ENCODE results near the gene GLDC.

GLDC gene

DNA sequence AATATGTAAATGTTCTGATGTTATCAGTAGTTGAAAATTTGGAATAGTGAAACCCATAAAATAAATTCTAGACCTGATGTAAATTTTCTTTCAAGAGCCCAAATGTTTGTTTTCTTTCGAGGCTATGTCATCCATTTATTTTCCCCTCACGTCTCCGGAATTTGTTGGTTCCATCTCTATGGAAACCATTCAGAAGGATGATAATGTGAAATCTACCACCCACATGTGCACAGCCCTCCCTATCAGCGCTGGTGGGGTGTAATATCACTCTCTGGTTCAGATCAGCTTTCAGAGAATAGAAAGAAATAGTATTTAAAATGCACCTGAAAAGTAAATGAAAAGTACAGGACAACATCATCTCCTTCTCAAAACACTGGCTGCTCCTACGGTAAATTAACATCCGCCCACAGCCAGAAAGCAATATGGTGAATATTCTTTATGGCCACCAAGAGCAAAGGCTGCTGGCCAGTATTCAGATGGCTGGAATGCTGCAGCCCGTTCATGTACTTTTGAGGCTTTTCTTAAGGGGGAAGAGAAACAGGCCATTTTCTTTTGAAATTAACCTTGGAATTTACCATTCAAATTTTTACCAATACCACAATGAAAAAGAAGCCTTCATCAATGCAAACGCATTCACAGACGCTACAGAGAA, 28.5 kb downstream of the GLDC start:
- Histone ChIP-seq H3K4me3 (ENCODE audit: low read length) (no peak overlapping the region), H3K27ac (ENCODE audit: low read length) (no peak overlapping the region), H3K4me1 (ENCODE audit: insufficient read depth, low read length) (peaks cover 4% of the 10 kb centered on the region; the same call in 1 of the 2 replicates), H3K9me3 (ENCODE audit: insufficient read depth, low read depth, low read length) (no peaks in the 10 kb centered on the region), H3K27me3 (ENCODE audit: insufficient read depth, low read length) (no peaks in the 10 kb centered on the region), H3K9ac (ENCODE audit: low read depth, low read length) (no peak overlapping the region), H3K36me3 (ENCODE audit: insufficient read depth, low read depth, low read length) (peaks cover 35% of the 10 kb centered on the region)

DNA sequence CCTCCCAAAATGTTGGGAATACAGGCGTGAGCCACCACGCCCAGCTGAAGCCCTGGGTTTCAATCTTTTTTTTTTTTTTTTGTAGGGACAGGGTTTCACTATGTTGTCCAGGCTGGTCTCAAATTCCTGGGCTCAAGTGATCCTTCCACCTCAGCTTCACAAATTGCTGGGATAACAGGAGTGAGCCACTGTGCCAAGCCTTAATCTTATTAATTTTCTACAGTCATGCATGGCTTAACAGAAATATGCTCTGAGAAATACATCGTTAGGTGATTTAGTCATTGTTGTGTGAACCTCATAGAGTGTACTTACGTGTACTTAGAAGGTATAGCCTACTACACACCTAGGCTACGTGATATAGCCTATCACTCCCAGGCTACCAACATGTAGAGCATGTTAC, 31.0 kb downstream of the GLDC start:
- H3K27me3 ChIP-seq (ENCODE audit: insufficient read depth, low read length): no peaks in the 10 kb centered on the region
- no peak overlapping the region for H3K27ac ChIP-seq (ENCODE audit: low read length)
- peaks cover 45% of the 10 kb centered on the region for H3K36me3 ChIP-seq (ENCODE audit: insufficient read depth, low read depth, low read length)
- no peaks in the 10 kb centered on the region for H3K9me3 ChIP-seq (ENCODE audit: insufficient read depth, low read depth, low read length)
- no peak overlapping the region for H3K4me3 ChIP-seq (ENCODE audit: low read length)
- peaks cover 4% of the 10 kb centered on the region; the same call in 1 of the 2 replicates for H3K4me1 ChIP-seq (ENCODE audit: insufficient read depth, low read length)
- no peak overlapping the region for H3K9ac ChIP-seq (ENCODE audit: low read depth, low read length)

DNA sequence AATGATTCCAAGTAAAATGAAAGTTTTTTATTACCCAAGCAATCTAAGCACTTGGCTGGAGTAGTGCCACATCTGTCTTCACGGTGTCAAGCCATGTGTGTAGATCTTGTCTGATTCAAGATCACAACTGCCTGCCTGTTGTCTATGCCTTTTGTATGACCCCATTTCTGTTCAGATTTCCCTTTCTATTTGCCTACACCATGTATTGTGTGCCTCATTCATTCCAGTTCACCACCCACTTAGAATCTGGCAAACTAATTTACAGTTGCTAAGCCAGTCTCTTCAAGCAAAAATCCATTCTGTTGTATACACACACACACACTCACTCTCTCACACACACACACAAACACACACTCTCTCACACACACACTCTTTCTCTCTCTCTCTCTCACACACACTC, 33.7 kb downstream of the GLDC start:
- Histone ChIP-seq H3K9ac (ENCODE audit: low read depth, low read length) (no peak overlapping the region), H3K27me3 (ENCODE audit: insufficient read depth, low read length) (no peaks in the 10 kb centered on the region), H3K27ac (ENCODE audit: low read length) (no peak overlapping the region), H3K9me3 (ENCODE audit: insufficient read depth, low read depth, low read length) (no peaks in the 10 kb centered on the region), H3K4me3 (ENCODE audit: low read length) (no peak overlapping the region), H3K4me1 (ENCODE audit: insufficient read depth, low read length) (no peaks in the 10 kb centered on the region; the same call in 1 of the 2 replicates), H3K36me3 (ENCODE audit: insufficient read depth, low read depth, low read length) (peaks cover 37% of the 10 kb centered on the region)

DNA sequence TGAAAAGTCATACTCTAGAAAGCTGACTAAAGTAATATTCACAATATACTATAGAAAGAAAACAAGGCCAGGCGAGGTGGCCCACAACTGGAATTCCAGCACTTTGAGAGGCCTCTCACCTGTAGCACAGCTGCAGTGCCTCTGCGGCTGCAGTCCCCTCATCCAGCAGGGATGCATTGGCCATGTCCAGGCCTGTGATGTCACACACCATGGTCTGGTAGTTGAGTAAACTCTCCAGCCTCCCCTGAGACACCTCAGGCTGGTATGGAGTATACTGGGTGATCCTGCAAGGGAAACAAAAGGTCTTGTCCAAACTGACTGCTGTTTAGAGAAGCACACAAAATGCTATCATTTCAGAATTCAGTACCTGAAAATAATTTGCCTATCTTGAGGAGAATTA, 35.5 kb downstream of the GLDC start:
- H3K9me3 ChIP-seq (ENCODE audit: insufficient read depth, low read depth, low read length): no peaks in the 10 kb centered on the region
- H3K4me1 ChIP-seq (ENCODE audit: insufficient read depth, low read length): no peaks in the 10 kb centered on the region
- H3K36me3 ChIP-seq (ENCODE audit: insufficient read depth, low read depth, low read length): peaks cover 45% of the 10 kb centered on the region
- no peaks in the 10 kb centered on the region for H3K27me3 ChIP-seq (ENCODE audit: insufficient read depth, low read length)
- H3K9ac ChIP-seq (ENCODE audit: low read depth, low read length): no peak overlapping the region
- no peak overlapping the region for H3K4me3 ChIP-seq (ENCODE audit: low read length)
- no peak overlapping the region for H3K27ac ChIP-seq (ENCODE audit: low read length)

DNA sequence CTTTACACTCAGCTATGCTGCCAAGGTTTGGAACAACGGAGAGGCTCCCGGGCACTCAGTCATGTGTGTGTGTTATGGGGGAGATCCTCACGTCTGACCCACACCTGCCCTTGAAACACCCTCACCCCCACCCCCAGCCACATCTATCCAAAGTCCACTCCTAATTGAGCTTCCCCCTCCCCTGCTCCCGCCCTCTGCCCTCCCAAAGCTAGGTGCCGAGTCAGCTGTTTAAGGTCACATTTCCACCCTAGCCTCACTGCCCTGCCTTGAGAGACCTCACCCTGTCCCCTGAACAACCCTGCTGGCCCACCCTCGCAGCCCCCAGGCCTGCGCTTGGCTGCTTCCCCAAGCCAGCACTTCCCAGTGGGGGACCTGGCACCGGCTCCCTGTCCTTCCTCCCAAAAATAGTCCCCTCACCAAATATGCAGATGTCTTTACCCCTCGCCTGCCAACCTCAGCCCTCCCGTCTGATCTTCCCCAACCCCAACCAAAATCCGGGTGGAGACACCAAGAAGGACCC, 36.0 kb downstream of the GLDC start:
- no peaks in the 10 kb centered on the region for H3K4me1 ChIP-seq (ENCODE audit: insufficient read depth, low read length)
- no peak overlapping the region for H3K4me3 ChIP-seq (ENCODE audit: low read length)
- no peaks in the 10 kb centered on the region for H3K9me3 ChIP-seq (ENCODE audit: insufficient read depth, low read depth, low read length)
- no peak overlapping the region for H3K27ac ChIP-seq (ENCODE audit: low read length)
- H3K36me3 ChIP-seq (ENCODE audit: insufficient read depth, low read depth, low read length): peaks cover 45% of the 10 kb centered on the region
- H3K27me3 ChIP-seq (ENCODE audit: insufficient read depth, low read length): no peaks in the 10 kb centered on the region
- H3K9ac ChIP-seq (ENCODE audit: low read depth, low read length): no peak overlapping the region

DNA sequence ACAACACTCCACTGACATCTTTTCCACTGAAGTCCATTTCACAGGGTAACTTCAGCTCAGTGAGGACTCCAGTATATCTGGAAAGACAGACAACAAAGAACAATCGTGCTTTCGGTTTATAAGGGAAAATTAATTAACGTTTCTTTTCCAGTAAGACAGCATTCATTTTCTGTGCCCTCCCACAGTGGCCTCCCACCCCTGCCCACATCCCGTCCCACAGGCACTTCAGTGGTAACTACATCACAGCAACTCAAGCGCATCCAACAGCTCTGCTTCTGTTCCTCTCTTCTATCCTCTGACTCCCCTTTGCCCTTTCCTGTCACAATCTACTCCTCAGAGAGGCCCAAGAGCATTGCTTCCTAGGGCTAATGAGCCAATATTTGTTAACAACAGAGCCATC, 40.3 kb downstream of the GLDC start:
- H3K9ac ChIP-seq (ENCODE audit: low read depth, low read length): no peak overlapping the region
- H3K36me3 ChIP-seq (ENCODE audit: insufficient read depth, low read depth, low read length): peaks cover 59% of the 10 kb centered on the region
- H3K27ac ChIP-seq (ENCODE audit: low read length): no peak overlapping the region
- no peaks in the 10 kb centered on the region for H3K9me3 ChIP-seq (ENCODE audit: insufficient read depth, low read depth, low read length)
- no peaks in the 10 kb centered on the region for H3K27me3 ChIP-seq (ENCODE audit: insufficient read depth, low read length)
- H3K4me1 ChIP-seq (ENCODE audit: insufficient read depth, low read length): no peaks in the 10 kb centered on the region
- no peak overlapping the region for H3K4me3 ChIP-seq (ENCODE audit: low read length)

DNA sequence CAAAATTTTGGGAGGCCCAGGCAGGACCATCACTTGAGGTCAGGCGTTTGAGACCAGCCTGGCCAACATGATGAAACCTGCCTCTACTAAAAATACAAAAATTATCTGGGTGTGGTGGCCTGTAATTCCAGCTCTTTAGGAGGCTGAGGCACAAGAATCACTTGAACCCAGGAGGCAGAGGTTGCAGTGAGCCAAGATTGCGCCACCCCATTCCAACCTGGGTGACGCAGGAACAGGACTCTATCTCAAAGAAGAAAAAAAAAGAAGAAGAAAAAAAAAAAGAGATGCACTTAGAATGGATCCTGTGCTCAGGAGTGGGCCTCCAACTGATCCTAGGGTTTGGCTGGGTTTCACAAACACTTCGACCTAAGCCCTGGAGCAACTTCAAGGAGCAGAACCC, 45.1 kb downstream of the GLDC start:
- Histone ChIP-seq H3K27ac (ENCODE audit: low read length) (no peak overlapping the region), H3K9ac (ENCODE audit: low read depth, low read length) (no peak overlapping the region), H3K4me1 (ENCODE audit: insufficient read depth, low read length) (no peaks in the 10 kb centered on the region), H3K9me3 (ENCODE audit: insufficient read depth, low read depth, low read length) (no peaks in the 10 kb centered on the region), H3K27me3 (ENCODE audit: insufficient read depth, low read length) (no peaks in the 10 kb centered on the region), H3K36me3 (ENCODE audit: insufficient read depth, low read depth, low read length) (peaks cover 83% of the 10 kb centered on the region), H3K4me3 (ENCODE audit: low read length) (no peak overlapping the region)

DNA sequence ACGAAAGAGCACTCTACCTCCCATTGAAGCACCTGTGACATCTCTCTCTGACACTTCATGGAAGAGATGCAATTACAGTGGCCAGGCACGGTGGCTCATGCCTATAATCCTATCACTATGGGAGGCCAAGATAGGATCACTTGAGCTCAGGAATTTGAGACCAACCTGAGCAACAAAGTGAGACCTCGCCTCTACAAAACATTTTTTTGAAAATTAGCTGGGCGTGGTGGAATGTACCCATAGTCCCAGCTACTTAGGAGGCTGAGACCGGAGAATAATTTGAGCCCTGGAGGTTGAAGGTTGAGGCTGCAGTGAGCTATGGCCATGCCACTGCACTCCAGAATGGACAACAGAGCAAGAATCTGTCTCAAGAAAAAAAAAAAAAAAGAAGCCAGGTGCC, 45.5 kb downstream of the GLDC start:
- Histone ChIP-seq H3K4me1 (ENCODE audit: insufficient read depth, low read length) (no peaks in the 10 kb centered on the region), H3K9ac (ENCODE audit: low read depth, low read length) (no peak overlapping the region), H3K27ac (ENCODE audit: low read length) (no peak overlapping the region), H3K36me3 (ENCODE audit: insufficient read depth, low read depth, low read length) (peaks cover 83% of the 10 kb centered on the region), H3K9me3 (ENCODE audit: insufficient read depth, low read depth, low read length) (no peaks in the 10 kb centered on the region), H3K27me3 (ENCODE audit: insufficient read depth, low read length) (no peaks in the 10 kb centered on the region), H3K4me3 (ENCODE audit: low read length) (no peak overlapping the region)

DNA sequence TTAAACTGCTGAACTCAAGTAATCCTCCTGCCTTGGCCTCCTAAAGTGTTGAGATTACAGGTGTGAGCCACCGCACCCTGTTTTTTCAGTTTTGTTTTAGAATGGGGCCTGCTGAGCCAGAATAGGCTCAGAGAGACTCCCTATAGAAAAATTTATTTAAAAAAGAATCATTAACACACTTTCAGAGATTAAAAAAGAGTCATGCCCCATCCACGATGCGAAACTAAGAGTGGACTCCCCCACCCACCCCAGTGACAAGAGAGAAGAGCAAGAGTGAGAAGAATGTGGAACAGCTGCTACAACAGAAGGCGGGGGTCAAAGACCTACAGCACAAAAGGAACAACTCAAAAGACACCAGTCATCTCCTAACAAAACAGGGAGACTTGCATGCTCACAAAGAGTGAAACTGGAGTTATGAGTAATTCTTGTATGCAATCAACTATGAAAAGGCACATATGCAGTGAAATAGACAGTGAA, 47.2 kb downstream of the GLDC start:
- Histone ChIP-seq H3K36me3 (ENCODE audit: insufficient read depth, low read depth, low read length) (peaks cover 87% of the 10 kb centered on the region), H3K27ac (ENCODE audit: low read length) (no peak overlapping the region), H3K27me3 (ENCODE audit: insufficient read depth, low read length) (no peaks in the 10 kb centered on the region), H3K4me3 (ENCODE audit: low read length) (no peak overlapping the region), H3K9me3 (ENCODE audit: insufficient read depth, low read depth, low read length) (no peaks in the 10 kb centered on the region), H3K4me1 (ENCODE audit: insufficient read depth, low read length) (no peaks in the 10 kb centered on the region), H3K9ac (ENCODE audit: low read depth, low read length) (no peak overlapping the region)

DNA sequence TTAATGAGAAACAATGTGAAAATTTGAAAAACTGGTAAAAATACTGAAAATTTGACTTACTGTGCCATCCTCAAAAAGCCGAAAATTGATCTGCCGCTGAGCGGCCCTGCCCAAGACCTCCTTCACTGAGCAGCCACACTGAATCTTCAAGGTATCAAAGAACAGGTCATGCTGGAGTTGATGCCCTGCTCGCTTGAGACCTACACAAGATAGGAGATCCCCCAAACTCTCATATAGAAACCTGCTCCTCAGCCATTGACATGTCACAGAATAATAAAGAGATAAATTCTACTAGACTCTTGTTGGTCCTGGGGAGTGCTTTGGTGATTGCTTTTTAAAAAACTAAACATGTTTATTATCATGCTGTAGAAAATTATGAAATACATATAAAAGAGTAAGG, 52.7 kb downstream of the GLDC start:
- no peaks in the 10 kb centered on the region for H3K9me3 ChIP-seq (ENCODE audit: insufficient read depth, low read depth, low read length)
- no peaks in the 10 kb centered on the region for H3K4me1 ChIP-seq (ENCODE audit: insufficient read depth, low read length)
- no peak overlapping the region for H3K27ac ChIP-seq (ENCODE audit: low read length)
- no peak overlapping the region for H3K9ac ChIP-seq (ENCODE audit: low read depth, low read length)
- H3K36me3 ChIP-seq (ENCODE audit: insufficient read depth, low read depth, low read length): peaks cover 85% of the 10 kb centered on the region
- no peak overlapping the region for H3K4me3 ChIP-seq (ENCODE audit: low read length)
- no peaks in the 10 kb centered on the region for H3K27me3 ChIP-seq (ENCODE audit: insufficient read depth, low read length)

DNA sequence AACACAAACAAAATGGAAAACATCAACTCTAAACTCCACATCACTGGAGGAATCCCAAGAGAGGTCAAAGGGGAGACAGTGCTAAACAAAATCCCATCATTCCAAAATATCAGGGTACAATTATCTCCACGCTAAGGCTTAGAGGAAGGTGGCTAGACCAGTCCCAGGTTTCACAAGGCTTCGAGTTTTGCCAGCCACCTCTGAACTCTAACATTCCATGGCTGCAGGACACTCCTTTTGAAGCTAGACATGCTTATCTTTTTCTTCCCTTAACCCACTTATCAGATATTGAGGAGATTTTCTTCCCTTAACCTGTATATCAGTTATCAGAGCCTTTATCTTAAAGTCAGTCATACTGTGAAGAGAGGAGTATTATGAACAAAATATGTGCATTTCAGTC, 53.3 kb downstream of the GLDC start:
- Histone ChIP-seq H3K9ac (ENCODE audit: low read depth, low read length) (no peak overlapping the region), H3K4me1 (ENCODE audit: insufficient read depth, low read length) (no peaks in the 10 kb centered on the region), H3K36me3 (ENCODE audit: insufficient read depth, low read depth, low read length) (peaks cover 86% of the 10 kb centered on the region), H3K27ac (ENCODE audit: low read length) (no peak overlapping the region), H3K4me3 (ENCODE audit: low read length) (no peak overlapping the region), H3K9me3 (ENCODE audit: insufficient read depth, low read depth, low read length) (no peaks in the 10 kb centered on the region), H3K27me3 (ENCODE audit: insufficient read depth, low read length) (no peaks in the 10 kb centered on the region)

DNA sequence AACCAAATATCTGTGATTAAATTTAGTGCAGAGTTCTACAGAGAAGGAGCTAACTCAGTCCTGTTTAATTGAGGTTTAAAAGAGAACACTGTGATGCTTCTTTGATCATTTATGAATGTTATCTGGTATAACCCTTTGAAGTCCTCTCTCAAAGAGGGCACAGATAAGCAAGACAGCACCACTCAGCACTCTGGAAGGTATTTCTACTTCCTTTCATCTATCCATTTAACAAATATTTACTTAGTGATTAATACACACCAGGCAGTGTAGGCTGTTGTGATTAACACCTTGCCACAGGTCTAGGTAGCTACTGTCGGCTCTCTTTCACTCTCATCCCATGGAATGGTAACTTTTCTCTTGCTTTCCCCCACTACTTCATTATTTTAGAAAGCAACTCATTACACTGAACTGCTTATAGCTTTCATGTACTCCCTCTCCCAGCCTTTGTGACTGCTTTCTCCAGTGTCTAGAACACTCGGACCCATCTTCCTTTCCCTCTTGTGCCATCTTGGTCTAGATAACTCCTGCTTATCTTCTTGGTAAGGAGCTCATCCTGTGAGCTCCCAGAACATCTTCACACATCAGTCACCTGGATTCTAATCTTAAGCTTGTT, 54.7 kb downstream of the GLDC start:
- Histone ChIP-seq H3K36me3 (ENCODE audit: insufficient read depth, low read depth, low read length) (peaks cover 84% of the 10 kb centered on the region), H3K27me3 (ENCODE audit: insufficient read depth, low read length) (no peaks in the 10 kb centered on the region), H3K27ac (ENCODE audit: low read length) (no peak overlapping the region)

More for the DNA sequence above, 54.7 kb downstream of the GLDC start:
- H3K4me1 ChIP-seq (ENCODE audit: insufficient read depth, low read length): no peaks in the 10 kb centered on the region
- H3K9ac ChIP-seq (ENCODE audit: low read depth, low read length): no peak overlapping the region
- H3K4me3 ChIP-seq (ENCODE audit: low read length): no peak overlapping the region
- no peaks in the 10 kb centered on the region for H3K9me3 ChIP-seq (ENCODE audit: insufficient read depth, low read depth, low read length)

Measured in iPS-20b (cell line).